HG02885 (cell line): ENCODE results near the gene BTBD9.
"Not testable (repeated sequence)": the region's sequence is repeated elsewhere in the genome, so short reads cannot be mapped to it uniquely, and the experiment has no call there.

Source experiments
- ATAC-seq: cut with Tn5 transposase; IDR thresholded peaks from one replicate; pipeline ENCODE4 v1.9.1; 2021; ENCODE audit warnings: mild to moderate bottlenecking; ENCODE audit not compliant: unreplicated experiment, poor library complexity

Gene BTBD9

DNA sequence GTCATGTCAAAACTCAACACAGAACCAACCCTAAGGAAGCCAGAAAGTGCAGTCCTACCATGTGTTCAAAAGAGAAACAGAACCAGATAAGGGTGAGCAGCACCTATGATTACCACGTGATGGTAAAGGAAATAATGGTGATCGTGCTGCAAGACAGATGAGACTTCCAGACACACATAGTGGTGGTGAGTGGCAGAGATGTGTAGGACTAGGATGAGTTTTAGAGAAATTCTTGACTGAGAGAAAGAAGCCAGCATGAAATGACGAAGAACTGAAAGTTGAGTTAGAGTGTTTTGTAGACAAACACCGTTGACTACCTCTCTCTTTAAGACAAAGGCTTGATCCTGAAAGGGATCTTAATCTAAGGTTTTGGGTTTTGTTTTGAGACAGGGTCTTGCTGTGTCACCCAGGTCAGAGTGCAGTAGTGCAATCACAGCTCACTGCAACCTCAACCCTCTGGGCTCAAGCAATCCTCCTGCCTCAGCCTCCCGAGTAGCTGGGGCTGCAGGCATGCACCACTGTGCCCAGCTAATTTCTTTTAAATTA, 10.6 kb upstream of the BTBD9 start:
- ATAC-seq: no peak

DNA sequence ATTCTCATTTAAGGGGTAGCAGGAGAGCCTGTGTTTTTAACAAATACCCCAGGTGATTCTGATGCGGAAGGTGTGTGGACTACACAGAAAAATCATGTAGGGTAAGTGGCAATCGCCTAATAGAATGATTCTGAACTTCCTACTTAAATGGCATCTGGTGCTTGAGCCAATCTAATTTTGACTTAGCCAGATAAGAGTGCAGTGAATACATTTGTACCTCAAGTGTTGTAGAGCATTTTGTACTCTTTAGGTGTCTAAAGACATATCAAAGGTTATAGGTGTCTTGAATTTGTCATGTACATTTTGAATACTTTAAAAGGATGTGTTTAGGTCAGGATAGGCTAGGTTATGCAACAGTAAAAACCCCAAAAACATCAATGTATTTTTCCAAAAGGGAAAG, 10.0 kb upstream of the BTBD9 start:
- no peak for ATAC-seq

DNA sequence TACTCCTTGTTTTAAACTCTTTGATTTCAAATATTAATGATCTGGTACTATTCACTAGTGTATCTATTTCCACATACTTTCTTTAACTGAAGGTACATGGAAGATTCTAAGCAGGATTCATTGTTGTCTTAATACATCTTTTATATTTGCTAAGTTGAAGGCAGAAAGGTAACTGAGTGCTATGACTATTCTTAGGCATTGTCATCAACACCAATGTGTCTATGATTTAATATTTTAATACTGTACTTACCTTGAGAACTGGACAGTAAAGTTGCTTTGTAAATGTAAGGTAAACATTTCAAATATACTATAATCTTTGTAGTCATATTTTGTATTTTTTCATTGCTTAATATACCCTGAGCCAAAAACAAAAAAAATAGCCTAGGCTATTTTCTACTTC, 8.9 kb upstream of the BTBD9 start:
- ATAC-seq: no peak

DNA sequence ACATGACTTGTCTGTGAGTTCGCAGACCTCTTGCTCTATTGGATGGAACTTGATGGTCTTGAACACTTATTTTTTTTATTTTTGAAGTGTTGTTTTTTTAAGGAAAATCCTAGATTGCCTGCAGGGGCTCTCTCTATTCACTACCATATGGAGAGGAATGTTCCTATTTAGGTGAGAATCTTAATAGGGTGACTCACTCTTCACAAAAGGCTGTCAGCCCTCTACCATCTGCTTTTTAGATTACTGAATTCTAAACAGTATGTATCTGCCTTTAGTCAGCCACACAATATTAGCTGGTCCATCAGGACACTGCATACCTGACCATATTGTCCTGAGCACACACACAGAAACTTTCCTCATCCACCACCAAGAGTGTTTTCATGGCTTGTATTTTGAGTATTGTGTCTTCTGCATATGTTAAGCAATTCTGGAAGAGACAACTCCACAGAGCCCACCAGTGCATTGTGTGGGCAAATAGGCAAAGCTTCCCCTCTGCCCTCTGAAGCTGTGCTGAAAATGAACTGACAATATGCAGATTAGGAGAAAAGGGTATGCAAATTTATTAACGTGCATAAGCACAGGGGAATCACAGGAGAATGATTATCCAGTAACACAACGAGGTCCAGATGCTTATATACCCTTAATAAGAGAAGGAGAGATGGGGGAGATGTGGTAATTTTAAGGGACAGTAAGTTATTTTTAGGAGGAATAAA, 6.6 kb upstream of the BTBD9 start:
- ATAC-seq: no peak

- no peak for ATAC-seq
These were observed 5.2 kb upstream of the BTBD9 start for GRCh38 chr6:38644951-38645350.

GRCh38 chr6:38640216-38640909, 634 bp upstream of the BTBD9 start:
- ATAC-seq: no peak

DNA sequence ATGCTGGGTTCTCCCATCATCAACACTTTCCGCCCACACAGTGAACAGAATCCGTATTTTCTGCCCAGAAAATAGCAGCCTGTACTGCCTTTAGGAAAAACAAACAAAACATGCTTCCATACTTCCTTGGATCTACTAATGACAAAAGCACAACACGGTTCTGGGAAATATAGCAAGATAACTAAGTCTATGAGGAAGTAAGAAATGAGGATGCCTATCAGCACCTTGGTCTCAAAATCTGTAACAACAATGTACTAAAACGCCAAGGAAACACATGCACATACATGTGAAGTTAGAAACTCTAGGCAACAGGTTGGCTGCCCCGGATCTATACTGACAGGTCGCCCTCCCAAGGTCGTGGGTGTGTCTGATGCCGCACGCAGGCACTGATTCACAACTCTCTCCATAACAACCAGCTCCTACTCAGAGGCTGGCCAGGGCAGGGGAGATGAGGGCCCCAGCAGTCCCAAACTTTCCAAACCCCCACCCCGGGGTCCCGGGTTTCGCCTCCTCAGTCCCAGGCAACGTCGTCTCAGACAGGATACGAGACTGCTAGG, 710 bp downstream of the BTBD9 start:
- peak; percentile 41 for ATAC-seq

DNA sequence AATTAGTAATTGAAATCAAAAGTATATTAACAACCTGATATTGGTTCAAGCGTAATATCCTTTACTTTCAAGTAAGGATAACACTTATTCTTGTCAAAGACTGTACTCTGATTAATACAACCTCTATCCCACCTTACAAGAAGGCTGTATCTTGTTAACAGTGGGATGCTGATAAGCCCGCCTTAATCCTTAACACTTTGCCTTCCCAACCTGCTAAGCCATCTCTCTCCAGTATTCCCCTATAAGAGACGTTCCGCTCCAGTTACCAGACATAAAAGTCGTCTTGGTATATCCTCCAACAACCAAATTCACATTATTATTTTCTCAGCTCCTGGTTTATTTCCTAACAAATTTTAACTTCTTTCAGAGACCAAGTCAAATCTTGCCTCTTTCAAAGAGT, 2.0 kb downstream of the BTBD9 start:
- no peak for ATAC-seq

- no peak for ATAC-seq
These were observed 3.7 kb downstream of the BTBD9 start for GRCh38 chr6:38636027-38636426.

GRCh38 chr6:38634518-38634917, 5.2 kb downstream of the BTBD9 start:
- ATAC-seq: no peak

GRCh38 chr6:38632490-38632889, 7.2 kb downstream of the BTBD9 start:
- no peak for ATAC-seq

GRCh38 chr6:38631186-38631783, 8.4 kb downstream of the BTBD9 start:
- no peak for ATAC-seq

DNA sequence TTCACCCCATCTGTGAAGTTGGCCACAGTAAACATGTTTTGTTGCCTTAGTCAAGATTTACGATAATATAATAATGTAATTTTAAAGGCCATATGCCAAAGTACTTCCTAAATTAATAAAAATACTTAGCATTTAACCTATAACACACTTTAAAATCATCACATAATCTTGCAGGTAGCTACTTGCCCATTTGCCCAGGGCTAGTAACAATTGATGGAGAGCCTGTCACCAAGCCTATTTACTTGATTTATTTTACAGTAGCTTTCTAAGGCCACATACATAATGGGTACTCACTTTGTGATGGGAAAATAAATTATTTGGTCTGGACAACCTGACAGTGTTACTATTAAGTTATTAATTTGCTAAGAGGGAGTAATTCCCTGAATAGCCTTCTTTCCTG, 14.5 kb downstream of the BTBD9 start:
- ATAC-seq: no peak

GRCh38 chr6:38619342-38619741, 20.4 kb downstream of the BTBD9 start:
- ATAC-seq: not testable (repeated sequence)

DNA sequence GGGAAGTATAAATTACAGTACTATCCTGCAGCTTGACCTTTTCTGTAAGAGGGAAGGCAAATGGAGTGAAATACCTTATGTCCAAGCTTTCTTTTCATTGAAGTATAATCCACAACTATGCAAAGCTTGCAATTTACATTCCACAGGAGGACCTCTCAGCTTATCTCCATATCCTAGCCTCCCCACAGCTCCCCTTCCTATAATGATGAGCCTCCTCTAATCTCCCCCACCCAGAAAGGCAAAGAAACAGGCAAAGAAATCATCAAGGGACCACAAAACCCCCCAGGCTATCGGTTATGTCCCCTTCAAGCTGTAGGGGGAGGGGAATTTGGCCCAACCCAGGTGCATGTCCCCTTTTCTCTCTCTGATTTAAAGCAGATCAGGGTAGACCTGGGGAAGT, 21.4 kb downstream of the BTBD9 start:
- not testable (repeated sequence) for ATAC-seq

DNA sequence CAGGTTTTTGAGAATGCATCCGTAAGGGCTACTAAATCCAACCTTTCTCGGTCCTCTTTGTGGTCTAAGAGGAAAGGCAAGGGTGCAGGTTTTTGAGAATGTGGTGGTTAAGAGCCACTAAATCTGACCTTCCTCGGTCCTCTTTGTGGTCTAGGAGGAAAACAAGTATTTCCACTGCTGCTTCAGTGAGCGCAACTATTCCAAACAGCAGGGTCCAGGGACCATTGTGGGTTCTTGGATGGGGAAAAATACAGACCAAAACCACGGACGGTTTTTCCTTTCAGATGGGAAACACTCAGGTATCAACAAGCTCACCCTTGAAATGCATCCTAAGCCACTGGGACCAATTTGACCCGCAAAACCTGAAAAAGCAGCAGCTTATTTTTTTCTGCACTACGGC, 21.9 kb downstream of the BTBD9 start:
- ATAC-seq: no peak

- ATAC-seq: no peak
These were observed 27.4 kb downstream of the BTBD9 start for GRCh38 chr6:38612143-38612965.

GRCh38 chr6:38610050-38610625, 29.6 kb downstream of the BTBD9 start:
- no peak for ATAC-seq

DNA sequence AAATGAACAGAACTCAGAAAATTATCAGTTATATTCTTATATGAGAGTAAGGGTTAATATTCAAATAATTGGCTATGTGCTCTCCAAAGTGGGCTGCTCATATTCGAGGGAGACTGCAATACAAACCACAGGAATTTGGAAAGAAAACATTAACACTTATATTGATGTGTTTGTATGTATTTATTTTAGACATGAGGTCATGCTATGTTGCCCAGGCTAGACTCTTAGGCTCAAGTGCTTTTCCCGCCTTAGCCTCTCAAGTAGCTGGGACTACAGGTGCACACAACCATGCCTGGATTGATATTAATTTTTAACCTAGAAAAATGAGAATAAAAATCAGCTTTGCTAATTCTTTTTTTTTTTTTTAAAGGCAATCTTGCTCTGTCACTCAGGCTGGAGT, 35.0 kb downstream of the BTBD9 start:
- ATAC-seq: no peak

- ATAC-seq: no peak
These were observed 35.8 kb downstream of the BTBD9 start for GRCh38 chr6:38603966-38604365.
